Measurements from ENCODE around the gene JARID2. TPM values are rescaled to one million over a fixed set of nuclear protein-coding genes. Genes with fewer than 3 reads are reported as not detected.
"Not testable (repeated sequence)": the region's sequence is repeated elsewhere in the genome, so short reads cannot be mapped to it uniquely, and the experiment has no call there.

JARID2 gene
- total RNA-seq, 2 experiments from 2014 or later, result 25.4 to 25.5 TPM

GRCh38 chr6:15284743-15285142 is 38.9 kb downstream of the JARID2 start:
- H3K4me3 Mint-ChIP-seq, result no peak overlapping the region
- ATAC-seq (no peak), DNase-seq (no peak)
- H3K9me3 Mint-ChIP-seq, result no peaks in the 10 kb centered on the region
- CTCF ChIA-PET, result no interaction called here
- H3K27me3 Mint-ChIP-seq, result no peaks in the 10 kb centered on the region
- no peak for TF ChIP-seq CTCF (IDR thresholded peaks at IDR 0.05)
- H3K27ac Mint-ChIP-seq, result no peak overlapping the region
- peaks cover 17% of the 10 kb centered on the region for H3K36me3 Mint-ChIP-seq (ENCODE audit: low read depth)
- peaks cover 58% of the 10 kb centered on the region for H3K4me1 Mint-ChIP-seq (ENCODE audit: low read depth)
- POLR2A ChIA-PET, result no interaction called here
- intact Hi-C loops (cut with micrococcal nuclease), result no loop called here

- DNase-seq (no peak), ATAC-seq (no peak)
- Mint-ChIP-seq H3K4me3 (no peak overlapping the region), H3K27ac (peak overlapping the region; percentile 42), H3K9me3 (no peaks in the 10 kb centered on the region), H3K36me3 (ENCODE audit: low read depth) (peaks cover 17% of the 10 kb centered on the region), H3K27me3 (no peaks in the 10 kb centered on the region), H3K4me1 (ENCODE audit: low read depth) (peaks cover 60% of the 10 kb centered on the region)
- ChIA-PET CTCF (no interaction called here), POLR2A (no interaction called here)
- no peak for TF ChIP-seq CTCF (IDR thresholded peaks at IDR 0.05)
- intact Hi-C loops (cut with micrococcal nuclease), result no loop called here
Observed at GRCh38 chr6:15285682-15286294, 39.9 kb downstream of the JARID2 start.

GRCh38 chr6:15287670-15288375 is 42.0 kb downstream of the JARID2 start:
- H3K27me3 Mint-ChIP-seq, result no peaks in the 10 kb centered on the region

GRCh38 chr6:15288856-15289255 is 43.0 kb downstream of the JARID2 start:
- DNase-seq, result peak; percentile 24
- Mint-ChIP-seq H3K4me1 (ENCODE audit: low read depth) (peaks cover 63% of the 10 kb centered on the region), H3K4me3 (no peak overlapping the region), H3K27me3 (no peaks in the 10 kb centered on the region), H3K27ac (peak overlapping the region; percentile 54), H3K36me3 (ENCODE audit: low read depth) (peaks cover 35% of the 10 kb centered on the region), H3K9me3 (no peaks in the 10 kb centered on the region)
- no peak for ATAC-seq
- intact Hi-C loops (cut with micrococcal nuclease), result no loop called here
- CTCF ChIA-PET, result interaction anchor here (0.9 to 1.7 kb wide), 2 partner anchors 10 to 101 kb away, joined by 3 to 5 read pairs; no protein-coding TSS in a partner anchor
- TF ChIP-seq CTCF (IDR thresholded peaks at IDR 0.05), result no peak
- POLR2A ChIA-PET, result no interaction called here

More at GRCh38 chr6:15287670-15288375, 42.0 kb downstream of the JARID2 start:
- TF ChIP-seq CTCF (IDR thresholded peaks at IDR 0.05), result no peak
- peaks cover 26% of the 10 kb centered on the region for H3K36me3 Mint-ChIP-seq (ENCODE audit: low read depth)
- no peaks in the 10 kb centered on the region for H3K9me3 Mint-ChIP-seq
- no peak for ATAC-seq
- intact Hi-C loops (cut with micrococcal nuclease), result no loop called here
- POLR2A ChIA-PET, result interaction anchor here (0.6 to 0.7 kb wide), 2 partner anchors 12 to 836 kb away, joined by 3 read pairs; no protein-coding TSS in a partner anchor
- H3K4me1 Mint-ChIP-seq (ENCODE audit: low read depth), result peaks cover 53% of the 10 kb centered on the region
- H3K27ac Mint-ChIP-seq, result peak overlapping the region; percentile 40
- H3K4me3 Mint-ChIP-seq, result no peak overlapping the region
- CTCF ChIA-PET, result interaction anchor here (1.7 kb wide), 1 partner anchor 9 kb away, joined by 5 read pairs; no protein-coding TSS in a partner anchor
- DNase-seq, result no peak

- ChIA-PET POLR2A (interaction anchor here (0.8 to 1.3 kb wide), 2 partner anchors 33 to 40 kb away, joined by 3 to 4 read pairs; no protein-coding TSS in a partner anchor), CTCF (interaction anchor here (1.7 kb wide), 1 partner anchor 10 kb away, joined by 5 read pairs; no protein-coding TSS in a partner anchor)
- DNase-seq; ATAC-seq; H3K4me3 Mint-ChIP-seq; intact Hi-C loops (cut with micrococcal nuclease); H3K27me3 Mint-ChIP-seq; H3K9me3 Mint-ChIP-seq: not testable (repeated sequence)
- Mint-ChIP-seq H3K27ac (peak overlapping the region; percentile 59), H3K36me3 (ENCODE audit: low read depth) (peaks cover 36% of the 10 kb centered on the region), H3K4me1 (ENCODE audit: low read depth) (peaks cover 62% of the 10 kb centered on the region)
Observed at GRCh38 chr6:15289456-15289855, 43.6 kb downstream of the JARID2 start.
